Activated CD4-positive, alpha-beta T cell treated with anti-CD3 and anti-CD28 coated beads for 36 hours (primary cell): ENCODE measurements around the gene DGKG. TPM values are rescaled to one million over a fixed set of nuclear protein-coding genes. Genes with fewer than 3 reads are reported as not detected.

Experiments used
- ATAC-seq: fragments of 200-7000 bp; cut with Tn5 transposase; one replicate; pipeline ENCODE4 v1.10.0; 2021; ENCODE audit warnings: mild to moderate bottlenecking, moderate library complexity
- CTCF ChIA-PET: fragments of 350-600 bp; sonication (Branson Sonifier 250); formaldehyde crosslinking; loops from one replicate; lab custom pipeline; 2021; ENCODE audit warnings: antibody characterized with exemption; lab: Charles Lee
- POLR2A ChIA-PET: fragments of 350-600 bp; sonication (Branson Sonifier 250); formaldehyde crosslinking; loops from one replicate; lab custom pipeline; 2021; ENCODE audit warnings: antibody characterized with exemption, inconsistent platforms; lab: Charles Lee
- DNase-seq: peaks from one replicate; pipeline ENCODE4 v3.0.0-alpha.2; 2020
- H3K27ac Mint-ChIP-seq: one replicate; pipeline ENCODE4 v1.8.0; 2021; ENCODE audit warnings: mixed read lengths
- H3K27me3 Mint-ChIP-seq: one replicate; pipeline ENCODE4 v1.8.0; 2021; ENCODE audit warnings: mixed read lengths
- H3K36me3 Mint-ChIP-seq: one replicate; pipeline ENCODE4 v1.8.0; 2021; ENCODE audit warnings: low read depth, mixed read lengths
- H3K4me1 Mint-ChIP-seq: one replicate; pipeline ENCODE4 v1.8.0; 2021; ENCODE audit warnings: mixed read lengths
- H3K4me3 Mint-ChIP-seq: one replicate; pipeline ENCODE4 v1.8.0; 2021; ENCODE audit warnings: mild to moderate bottlenecking, moderate library complexity, mixed read lengths
- H3K9me3 Mint-ChIP-seq: one replicate; pipeline ENCODE4 v1.8.0; 2021; ENCODE audit warnings: low read depth, mixed read lengths
- intact Hi-C, 2 experiments: fragments of 100-400 bp; cut with DNase I in 1 of 2; cut with micrococcal nuclease in 1 of 2; formaldehyde crosslinking; loops; one replicate each; pipeline versions ENCODE4 v1.14.2 to v1.15.1; 2022 to 2024; cut with DNase I, micrococcal nuclease
- total RNA-seq, 2 experiments: library from RNA; stranded (reverse); gene quantifications; one replicate each; pipeline ENCODE4 v1.2.3, GENCODE V29; 2021

Gene DGKG
- total RNA-seq, 2 experiments from 2014 or later: 0.71 to 1.3 TPM

- DNase-seq (no peak), ATAC-seq (peak; percentile 7)
- POLR2A ChIA-PET: no interaction called here
- H3K9me3 Mint-ChIP-seq: no peaks in the 10 kb centered on the region
- no peaks in the 10 kb centered on the region for H3K36me3 Mint-ChIP-seq
- H3K4me1 Mint-ChIP-seq: peaks cover 12% of the 10 kb centered on the region
- H3K4me3 Mint-ChIP-seq: no peak overlapping the region
- no peak overlapping the region for H3K27ac Mint-ChIP-seq
- CTCF ChIA-PET: interaction anchor here (0.7 kb wide), 1 partner anchor 9 kb away, joined by 3 read pairs; no protein-coding TSS in a partner anchor
- H3K27me3 Mint-ChIP-seq: no peaks in the 10 kb centered on the region
- intact Hi-C loops: no loop called here
Measured at GRCh38 chr3:186180891-186181481, 181.0 kb downstream of the DGKG start.

- ChIA-PET CTCF (no interaction called here), POLR2A (no interaction called here)
- DNase-seq (no peak), ATAC-seq (no peak)
- Mint-ChIP-seq H3K36me3 (no peaks in the 10 kb centered on the region), H3K9me3 (no peaks in the 10 kb centered on the region), H3K27me3 (no peaks in the 10 kb centered on the region), H3K27ac (no peak overlapping the region), H3K4me1 (peaks cover 7% of the 10 kb centered on the region), H3K4me3 (no peak overlapping the region)
- intact Hi-C loops: no loop called here
Measured at GRCh38 chr3:186180151-186180550, 181.9 kb downstream of the DGKG start.

DNA sequence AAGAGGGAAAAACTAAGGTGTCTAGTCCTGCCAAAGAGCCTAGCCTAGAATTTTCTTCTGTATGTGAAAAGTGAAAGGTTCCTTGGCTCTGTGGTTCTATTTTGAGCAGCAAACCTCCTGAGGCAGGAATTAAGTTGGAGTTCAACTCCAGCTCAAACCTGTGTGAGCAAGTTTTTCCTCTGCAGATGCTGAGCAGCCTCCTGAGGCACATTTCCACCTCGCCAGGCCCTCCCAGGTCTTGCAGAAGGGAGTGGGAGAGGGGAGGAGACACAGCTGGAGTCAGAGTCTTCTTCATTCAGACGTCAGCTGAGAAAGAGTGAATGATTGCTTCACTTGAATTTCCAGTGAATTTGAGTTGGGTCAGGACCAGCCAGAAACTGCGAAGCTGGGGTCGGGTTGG is 183.6 kb downstream of the DGKG start:
- H3K27me3 Mint-ChIP-seq: no peaks in the 10 kb centered on the region
- no peak overlapping the region for H3K4me3 Mint-ChIP-seq
- ChIA-PET POLR2A (no interaction called here), CTCF (interaction anchor here (0.6 kb wide), 1 partner anchor 26 kb away, joined by 3 read pairs; no protein-coding TSS in a partner anchor)
- no peaks in the 10 kb centered on the region for H3K9me3 Mint-ChIP-seq
- no peaks in the 10 kb centered on the region for H3K36me3 Mint-ChIP-seq
- ATAC-seq: no peak
- H3K4me1 Mint-ChIP-seq: no peaks in the 10 kb centered on the region
- DNase-seq: no peak
- intact Hi-C loops: no loop called here
- H3K27ac Mint-ChIP-seq: no peak overlapping the region

DNA sequence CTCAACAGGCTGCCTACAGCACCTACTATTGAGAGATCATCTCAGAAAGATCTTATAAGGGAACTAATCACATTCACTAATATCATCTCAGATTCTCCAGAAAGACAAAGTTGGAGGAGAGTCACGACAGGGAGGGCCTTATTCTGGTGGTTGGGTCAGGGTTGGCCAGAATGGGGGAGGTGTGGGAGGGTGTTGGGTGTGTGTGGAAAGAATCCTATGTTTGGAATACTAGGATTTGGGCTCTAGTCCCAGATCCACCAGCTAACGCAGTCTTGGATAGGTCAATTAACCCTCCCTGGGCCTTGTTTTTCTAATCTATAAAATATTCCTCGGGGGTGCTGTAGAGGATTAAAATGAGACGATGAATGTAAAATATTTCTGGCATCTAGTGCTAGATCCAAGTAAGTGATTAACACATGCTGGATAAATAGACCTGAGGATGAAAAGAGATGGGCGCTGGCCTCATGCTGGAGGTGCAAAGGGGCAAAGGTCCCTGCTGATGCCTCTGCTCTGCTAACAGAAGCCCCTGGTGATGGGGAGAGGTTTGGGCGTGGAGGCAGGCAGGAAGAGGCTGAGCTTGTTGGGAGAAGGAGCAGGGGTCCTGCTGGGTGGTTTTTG is 185.6 kb downstream of the DGKG start:
- intact Hi-C loops: no loop called here
- ChIA-PET POLR2A (no interaction called here), CTCF (interaction anchor here (0.9 to 1.3 kb wide), 2 partner anchors 8 to 10 kb away, joined by 4 read pairs; no protein-coding TSS in a partner anchor)
- DNase-seq: no peak
- Mint-ChIP-seq H3K27ac (no peak overlapping the region), H3K36me3 (no peaks in the 10 kb centered on the region), H3K9me3 (no peaks in the 10 kb centered on the region), H3K27me3 (no peaks in the 10 kb centered on the region), H3K4me3 (no peak overlapping the region), H3K4me1 (no peaks in the 10 kb centered on the region)
- no peak for ATAC-seq

GRCh38 chr3:186173224-186173815 is 188.7 kb downstream of the DGKG start:
- ChIA-PET CTCF (no interaction called here), POLR2A (no interaction called here)
- H3K9me3 Mint-ChIP-seq: no peaks in the 10 kb centered on the region
- DNase-seq (no peak), ATAC-seq (no peak)
- no peaks in the 10 kb centered on the region for H3K4me1 Mint-ChIP-seq
- H3K27ac Mint-ChIP-seq: no peak overlapping the region
- intact Hi-C loops: no loop called here
- H3K36me3 Mint-ChIP-seq: no peaks in the 10 kb centered on the region
- H3K27me3 Mint-ChIP-seq: no peaks in the 10 kb centered on the region
- no peak overlapping the region for H3K4me3 Mint-ChIP-seq

GRCh38 chr3:186172353-186172752 is 189.7 kb downstream of the DGKG start:
- Mint-ChIP-seq H3K36me3 (no peaks in the 10 kb centered on the region), H3K27ac (no peak overlapping the region), H3K4me3 (no peak overlapping the region), H3K4me1 (no peaks in the 10 kb centered on the region), H3K9me3 (no peaks in the 10 kb centered on the region), H3K27me3 (peaks cover 4% of the 10 kb centered on the region)
- intact Hi-C loops: no loop called here
- ChIA-PET CTCF (no interaction called here), POLR2A (no interaction called here)
- DNase-seq: no peak
- no peak for ATAC-seq

- H3K36me3 Mint-ChIP-seq: no peaks in the 10 kb centered on the region
- no peak overlapping the region for H3K27ac Mint-ChIP-seq
- H3K4me1 Mint-ChIP-seq: no peaks in the 10 kb centered on the region
- no peak for DNase-seq
- H3K4me3 Mint-ChIP-seq: no peak overlapping the region
- peaks cover 5% of the 10 kb centered on the region for H3K27me3 Mint-ChIP-seq
- CTCF ChIA-PET: no interaction called here
- POLR2A ChIA-PET: no interaction called here
- intact Hi-C loops: no loop called here
- ATAC-seq: no peak
- H3K9me3 Mint-ChIP-seq: no peaks in the 10 kb centered on the region
Measured at GRCh38 chr3:186171521-186171920, 190.5 kb downstream of the DGKG start.

DNA sequence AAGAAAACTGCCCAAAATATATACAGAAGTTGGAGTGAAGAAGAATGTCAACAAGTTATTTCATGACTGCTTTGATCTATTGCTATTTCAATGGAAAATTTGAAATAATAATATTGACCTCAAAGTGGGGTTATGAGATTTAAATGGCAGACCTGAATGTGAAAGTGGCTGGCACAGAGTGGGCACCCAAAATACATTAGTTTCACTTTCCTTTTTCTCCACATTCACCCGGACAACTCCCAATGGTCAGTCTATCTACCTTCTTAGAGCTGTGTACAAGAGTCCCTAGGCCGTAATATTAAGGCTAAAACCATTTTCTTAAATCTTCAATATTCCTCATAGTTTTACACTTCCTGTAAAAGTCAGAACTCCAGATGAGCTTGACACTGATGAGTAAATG is 191.5 kb downstream of the DGKG start:
- Mint-ChIP-seq H3K27me3 (peaks cover 10% of the 10 kb centered on the region), H3K27ac (no peak overlapping the region), H3K4me3 (no peak overlapping the region), H3K36me3 (no peaks in the 10 kb centered on the region), H3K4me1 (no peaks in the 10 kb centered on the region), H3K9me3 (no peaks in the 10 kb centered on the region)
- no peak for ATAC-seq
- CTCF ChIA-PET: no interaction called here
- DNase-seq: no peak
- intact Hi-C loops: no loop called here
- POLR2A ChIA-PET: no interaction called here

DNA sequence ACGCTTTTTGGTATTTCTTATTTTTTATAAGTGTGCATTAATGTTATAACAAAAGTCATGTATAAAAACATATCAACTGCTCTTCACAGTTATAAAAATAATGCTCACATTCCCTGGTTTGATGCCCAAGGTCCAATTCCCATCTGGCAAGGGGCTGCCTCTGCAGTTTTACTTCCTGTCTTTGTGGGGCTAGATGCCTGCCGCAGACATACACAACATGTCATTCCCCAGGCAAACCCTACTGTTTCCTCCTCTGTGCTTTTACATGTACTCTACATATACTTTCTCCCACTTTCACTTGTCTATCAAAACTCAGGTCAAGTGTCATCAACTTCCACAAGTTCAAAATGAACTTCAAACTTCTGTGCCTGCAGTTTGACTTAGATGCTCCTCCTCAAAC is 192.7 kb downstream of the DGKG start:
- Mint-ChIP-seq H3K36me3 (no peaks in the 10 kb centered on the region), H3K27me3 (peaks cover 13% of the 10 kb centered on the region), H3K27ac (no peak overlapping the region), H3K9me3 (no peaks in the 10 kb centered on the region), H3K4me3 (no peak overlapping the region), H3K4me1 (no peaks in the 10 kb centered on the region)
- DNase-seq (no peak), ATAC-seq (no peak)
- intact Hi-C loops: no loop called here
- ChIA-PET POLR2A (no interaction called here), CTCF (no interaction called here)

DNA sequence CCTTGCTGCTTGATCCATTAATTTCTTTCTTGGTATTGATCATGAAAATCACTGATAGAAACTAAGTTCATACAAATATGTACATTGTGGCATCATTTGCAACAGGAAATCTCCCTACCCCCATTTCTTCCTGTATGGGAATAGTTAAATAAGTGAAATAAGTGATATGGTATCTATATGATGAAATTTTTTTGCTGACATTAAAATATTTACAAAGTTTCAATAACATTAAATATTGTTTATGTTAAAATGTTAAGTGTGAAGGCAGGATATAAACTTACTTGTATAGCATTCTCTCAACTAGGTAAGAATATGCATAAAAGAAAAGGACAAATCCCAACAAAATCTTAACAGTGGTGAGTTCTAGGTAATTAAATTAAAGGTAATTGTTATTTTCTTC is 193.1 kb downstream of the DGKG start:
- no peaks in the 10 kb centered on the region for H3K36me3 Mint-ChIP-seq
- H3K9me3 Mint-ChIP-seq: no peaks in the 10 kb centered on the region
- DNase-seq (no peak), ATAC-seq (no peak)
- POLR2A ChIA-PET: no interaction called here
- H3K4me1 Mint-ChIP-seq: no peaks in the 10 kb centered on the region
- H3K27me3 Mint-ChIP-seq: peaks cover 15% of the 10 kb centered on the region
- CTCF ChIA-PET: no interaction called here
- H3K4me3 Mint-ChIP-seq: no peak overlapping the region
- no peak overlapping the region for H3K27ac Mint-ChIP-seq
- intact Hi-C loops: no loop called here

GRCh38 chr3:186167646-186168395 is 194.2 kb downstream of the DGKG start:
- DNase-seq: no peak
- CTCF ChIA-PET: no interaction called here
- H3K4me1 Mint-ChIP-seq: no peaks in the 10 kb centered on the region
- no peak for ATAC-seq
- no peak overlapping the region for H3K4me3 Mint-ChIP-seq
- peaks cover 19% of the 10 kb centered on the region for H3K27me3 Mint-ChIP-seq
- intact Hi-C loops: no loop called here
- no peaks in the 10 kb centered on the region for H3K36me3 Mint-ChIP-seq
- no peaks in the 10 kb centered on the region for H3K9me3 Mint-ChIP-seq
- POLR2A ChIA-PET: no interaction called here
- no peak overlapping the region for H3K27ac Mint-ChIP-seq
